Measurements from ENCODE around the gene ATP5F1A.
"Not testable (repeated sequence)": the region's sequence is repeated elsewhere in the genome, so short reads cannot be mapped to it uniquely, and the experiment has no call there.

Gene ATP5F1A

DNA sequence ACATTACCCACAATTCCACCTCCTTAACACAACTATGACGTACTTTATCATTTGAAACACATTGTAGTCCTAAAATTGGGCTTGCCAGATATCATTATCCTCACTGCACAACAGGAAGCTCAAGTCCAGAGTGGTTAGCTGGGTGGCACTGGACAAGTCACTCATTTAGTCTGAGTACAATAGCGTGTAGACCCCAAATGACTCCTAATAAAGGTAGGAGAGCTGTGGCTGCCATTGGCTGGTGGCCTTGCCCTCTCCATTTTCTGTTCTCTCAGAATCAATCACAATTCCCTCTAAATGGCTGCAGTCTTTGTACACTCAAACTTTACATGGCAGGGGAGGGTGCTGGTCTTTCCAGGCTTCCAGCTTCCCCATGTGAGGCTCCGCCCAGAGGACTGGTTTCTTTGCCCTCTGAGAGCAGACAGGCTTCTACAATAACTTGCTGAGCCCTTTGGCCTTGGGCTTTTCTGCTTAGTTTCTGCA, 37.7 kb downstream of the ATP5F1A start:
- Histone ChIP-seq H4K20me1 (no peaks in the 10 kb centered on the region), H3K9me3 (replicated peaks in 1 of 11) (no peaks in the 10 kb centered on the region), H3K4me3 (no peak overlapping the region), H3K9ac (no peak overlapping the region), H3K4me2 (no peak overlapping the region), H3K27me3 (no peaks in the 10 kb centered on the region), H3K27ac (no peak overlapping the region), H3K36me3 (no peaks in the 10 kb centered on the region), H3K4me1 (peaks cover 6 to 11% (median 8%) of the 10 kb centered on the region in 10 experiments)
- no peak for TF ChIP-seq Cebpa-rat (IDR thresholded peaks at IDR 0.05)

DNA sequence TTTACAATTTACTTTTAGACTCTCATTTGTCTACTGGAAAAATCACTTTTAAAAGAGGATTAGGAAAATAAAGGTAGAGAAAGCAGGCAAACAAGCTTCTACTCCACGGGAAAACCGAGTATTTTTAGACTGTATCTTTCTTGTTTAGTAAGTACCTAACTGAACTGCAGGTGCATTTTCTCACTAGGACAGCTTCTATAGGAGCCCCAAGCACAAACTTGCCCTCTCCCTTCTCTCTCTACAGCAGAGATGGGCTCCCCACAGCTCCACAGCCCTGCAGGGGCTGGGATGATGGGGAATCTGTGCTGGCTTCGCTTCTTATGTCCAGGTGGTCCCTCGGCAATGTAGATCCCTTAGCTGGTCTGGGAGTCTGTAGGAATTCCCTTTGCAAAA, 42.3 kb downstream of the ATP5F1A start:
- H3K4me3 ChIP-seq, result no peak overlapping the region
- H3K27me3 ChIP-seq, result no peaks in the 10 kb centered on the region
- no peaks in the 10 kb centered on the region for H4K20me1 ChIP-seq
- H3K9me3 ChIP-seq (replicated peaks in 1 of 11), result no peaks in the 10 kb centered on the region
- H3K4me2 ChIP-seq, result peak overlapping the region; percentile 8 to 71 (median 58); a peak in 19 of 22 replicates
- peaks cover 14 to 25% (median 18%) of the 10 kb centered on the region in 10 experiments for H3K4me1 ChIP-seq
- no peak overlapping the region for H3K27ac ChIP-seq
- no peak overlapping the region for H3K9ac ChIP-seq
- TF ChIP-seq Cebpa-rat (IDR thresholded peaks at IDR 0.05), result no peak
- no peaks in the 10 kb centered on the region for H3K36me3 ChIP-seq

DNA sequence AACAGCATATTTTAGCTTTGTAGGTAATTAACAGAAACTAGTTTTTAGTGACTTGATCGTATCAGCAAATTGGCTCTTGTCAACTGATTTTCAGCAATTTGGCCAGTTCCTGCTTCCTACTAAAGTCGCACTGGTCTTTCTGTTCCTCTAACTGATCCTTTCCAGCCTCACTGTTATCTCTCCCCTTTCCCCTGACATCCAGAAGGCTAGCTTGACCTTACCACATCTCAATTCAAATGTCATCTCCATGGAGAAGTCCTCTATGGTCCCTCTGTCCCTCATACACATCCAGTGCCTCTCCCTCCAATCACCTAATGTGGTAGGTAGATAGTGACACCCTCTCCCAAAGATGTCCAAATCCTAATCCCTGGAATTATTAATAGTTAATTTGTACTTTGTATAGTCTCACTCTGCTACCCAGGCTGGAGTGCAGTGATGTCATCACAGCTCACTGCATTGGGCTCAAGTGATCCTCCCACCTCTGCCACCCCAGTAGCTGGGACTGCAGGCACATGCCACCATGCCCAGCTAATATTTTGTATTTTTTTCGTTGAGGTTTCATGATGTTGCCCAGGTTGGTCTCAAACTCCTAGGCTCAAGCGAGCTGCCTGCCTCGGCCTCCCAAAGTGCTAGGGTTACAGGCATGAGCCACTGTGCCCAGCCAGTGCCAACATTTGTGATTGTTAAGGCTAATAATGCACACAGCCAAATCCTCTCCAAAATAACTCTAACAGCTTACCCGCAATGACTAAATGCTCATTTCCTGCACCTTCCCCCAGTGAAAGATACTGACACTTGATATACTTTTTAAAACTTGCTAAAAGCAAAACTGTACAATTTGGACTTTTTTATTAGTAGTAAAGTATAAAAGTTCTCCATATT, 42.9 kb downstream of the ATP5F1A start:
- H4K20me1 ChIP-seq, result no peaks in the 10 kb centered on the region
- no peak overlapping the region for H3K9ac ChIP-seq
- no peak for TF ChIP-seq Cebpa-rat (IDR thresholded peaks at IDR 0.05)
- no peak overlapping the region for H3K4me3 ChIP-seq
- no peak overlapping the region for H3K27ac ChIP-seq
- H3K4me1 ChIP-seq, result peaks cover 14 to 25% (median 18%) of the 10 kb centered on the region in 10 experiments
- no peaks in the 10 kb centered on the region for H3K36me3 ChIP-seq
- no peaks in the 10 kb centered on the region for H3K9me3 ChIP-seq (replicated peaks in 1 of 11)
- H3K27me3 ChIP-seq, result no peaks in the 10 kb centered on the region
- H3K4me2 ChIP-seq, result peak overlapping the region; percentile 43 to 73 (median 59)

DNA sequence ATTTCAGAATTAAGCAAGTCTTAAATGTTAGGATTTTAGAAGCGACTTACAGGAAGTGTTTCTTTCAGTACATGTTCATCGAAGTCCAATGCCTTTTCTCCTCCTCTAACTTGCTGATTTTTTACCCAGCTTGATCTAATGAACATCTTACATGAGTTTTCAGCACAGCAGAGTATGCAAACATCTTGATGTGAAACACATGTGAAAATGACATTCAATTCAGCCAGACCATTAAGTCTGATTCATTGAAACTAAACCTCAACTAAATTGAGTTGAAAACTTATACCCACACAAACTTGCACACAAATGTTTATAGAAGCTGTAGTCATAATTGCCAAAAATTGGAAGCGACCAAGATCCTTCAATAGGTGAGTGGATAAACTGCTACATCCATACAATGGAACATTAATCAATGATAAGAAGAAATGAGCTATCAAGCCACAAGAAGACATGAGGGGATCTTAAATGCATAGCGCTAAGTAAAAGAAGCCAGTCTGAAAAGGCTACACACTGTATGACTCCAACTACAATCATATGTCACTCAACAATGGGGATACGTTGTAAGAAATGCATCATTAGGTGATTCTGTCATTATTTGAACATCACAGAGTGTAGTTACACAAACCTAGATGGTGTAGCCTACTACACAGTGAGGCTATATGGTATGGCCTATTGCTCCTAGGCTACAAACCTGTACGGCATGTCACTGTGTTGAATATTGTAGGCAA, 44.6 kb downstream of the ATP5F1A start:
- Histone ChIP-seq H4K20me1 (no peaks in the 10 kb centered on the region), H3K4me2 (no peak overlapping the region), H3K27ac (no peak overlapping the region), H3K36me3 (no peaks in the 10 kb centered on the region), H3K27me3 (no peaks in the 10 kb centered on the region), H3K4me3 (no peak overlapping the region), H3K9ac (no peak overlapping the region), H3K4me1 (peaks cover 14 to 25% (median 18%) of the 10 kb centered on the region in 10 experiments), H3K9me3 (replicated peaks in 1 of 11) (no peaks in the 10 kb centered on the region)
- TF ChIP-seq Cebpa-rat (IDR thresholded peaks at IDR 0.05), result no peak

DNA sequence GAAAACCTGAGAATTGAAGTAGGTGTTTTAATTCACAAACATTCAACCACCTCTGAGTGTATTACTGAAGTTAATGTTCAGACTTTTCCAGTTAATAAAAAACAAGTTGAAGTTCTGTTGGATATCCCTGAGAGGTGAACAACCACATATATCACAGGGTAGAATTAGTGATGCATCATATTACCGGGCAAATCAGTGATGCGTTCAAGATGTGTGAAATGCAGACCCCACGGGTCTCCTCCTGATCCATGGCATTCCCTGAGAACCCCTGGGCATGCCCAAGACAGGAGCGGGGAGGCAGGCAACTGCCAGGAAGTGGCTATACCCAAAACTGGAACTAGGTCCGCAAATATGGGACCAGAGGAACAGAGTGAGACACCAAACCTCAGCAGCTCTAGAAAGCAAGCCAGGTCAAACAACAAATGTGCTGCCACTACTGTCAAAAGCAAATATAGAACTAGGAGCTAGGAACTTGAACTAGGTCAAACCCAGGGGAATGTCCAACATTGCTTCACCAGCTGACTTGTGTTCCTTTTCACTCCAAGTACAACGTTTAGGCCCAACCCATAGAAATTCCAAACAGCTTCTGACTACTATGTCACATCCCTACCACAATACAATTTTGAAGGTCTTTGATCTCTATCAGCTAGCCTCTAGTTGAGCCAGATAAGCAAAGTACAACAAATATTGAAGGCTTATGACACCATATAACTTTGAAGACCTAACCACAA, 46.2 kb downstream of the ATP5F1A start:
- no peaks in the 10 kb centered on the region for H3K9me3 ChIP-seq (replicated peaks in 1 of 11)
- peaks cover 14 to 25% (median 18%) of the 10 kb centered on the region in 10 experiments for H3K4me1 ChIP-seq
- peak overlapping the region in 5 of 11 experiments; percentile 13 to 64 (median 23); a peak in 5 of 22 replicates for H3K4me2 ChIP-seq
- H4K20me1 ChIP-seq, result no peaks in the 10 kb centered on the region
- TF ChIP-seq Cebpa-rat (IDR thresholded peaks at IDR 0.05), result no peak
- no peak overlapping the region for H3K4me3 ChIP-seq
- no peak overlapping the region for H3K9ac ChIP-seq
- H3K36me3 ChIP-seq, result no peaks in the 10 kb centered on the region
- H3K27me3 ChIP-seq, result no peaks in the 10 kb centered on the region
- no peak overlapping the region for H3K27ac ChIP-seq

DNA sequence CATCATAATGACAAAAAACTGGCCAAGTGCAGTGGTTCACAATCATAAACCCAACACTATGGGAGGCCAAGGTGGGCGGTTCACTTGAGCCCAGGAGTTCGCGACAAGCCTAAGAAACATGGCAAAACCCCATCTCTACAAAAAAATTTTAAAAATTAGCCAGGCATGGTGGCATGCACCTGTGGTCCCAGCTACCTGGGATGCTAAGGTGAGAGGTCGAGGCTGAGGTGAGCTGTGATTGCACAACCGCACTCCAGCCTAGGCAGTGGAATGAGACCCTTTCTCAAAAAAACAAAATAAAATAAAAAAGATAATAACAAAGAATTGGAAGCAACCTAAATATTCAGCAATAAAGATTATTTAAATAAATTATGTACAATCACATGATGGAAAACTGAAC, 47.8 kb downstream of the ATP5F1A start:
- no peaks in the 10 kb centered on the region for H3K27me3 ChIP-seq
- no peak overlapping the region for H3K4me2 ChIP-seq
- peaks cover 4 to 16% (median 8%) of the 10 kb centered on the region in 10 experiments; a peak in 19 of 20 replicates for H3K4me1 ChIP-seq
- no peaks in the 10 kb centered on the region for H3K9me3 ChIP-seq (replicated peaks in 1 of 11)
- H3K9ac ChIP-seq, result no peak overlapping the region
- no peaks in the 10 kb centered on the region for H3K36me3 ChIP-seq
- TF ChIP-seq Cebpa-rat (IDR thresholded peaks at IDR 0.05), result no peak
- no peaks in the 10 kb centered on the region for H4K20me1 ChIP-seq
- H3K4me3 ChIP-seq, result no peak overlapping the region
- no peak overlapping the region for H3K27ac ChIP-seq

DNA sequence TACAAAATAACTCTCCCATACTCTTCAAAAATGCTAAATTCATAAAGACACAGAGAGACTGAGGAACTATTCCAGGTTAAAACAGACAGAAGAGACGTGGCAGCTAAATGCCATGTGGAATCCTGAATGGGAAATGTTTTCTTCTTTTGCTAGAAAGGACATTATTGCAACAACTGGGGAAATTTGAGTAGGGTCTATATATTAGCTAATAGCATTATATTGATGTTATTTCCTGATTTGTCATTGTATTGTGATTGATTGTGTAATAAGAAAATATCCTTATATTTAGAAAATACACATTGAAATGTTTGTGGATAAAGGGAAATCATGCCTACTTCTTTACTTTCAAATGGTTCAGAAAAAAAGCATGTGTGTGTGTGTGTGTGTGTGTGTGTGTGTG, 49.5 kb downstream of the ATP5F1A start:
- no peaks in the 10 kb centered on the region for H3K27me3 ChIP-seq
- TF ChIP-seq Cebpa-rat (IDR thresholded peaks at IDR 0.05), result no peak
- H3K27ac ChIP-seq, result no peak overlapping the region
- no peaks in the 10 kb centered on the region for H4K20me1 ChIP-seq
- no peak overlapping the region for H3K9ac ChIP-seq
- H3K36me3 ChIP-seq, result no peaks in the 10 kb centered on the region
- no peak overlapping the region for H3K4me2 ChIP-seq
- H3K4me1 ChIP-seq, result peaks cover 0 to 10% (median 3%) of the 10 kb centered on the region in 10 experiments; a peak in 6 of 20 replicates
- H3K4me3 ChIP-seq, result no peak overlapping the region
- peaks cover 0 to 4% (median 0%) of the 10 kb centered on the region in 11 experiments; a peak in 2 of 22 replicates for H3K9me3 ChIP-seq (replicated peaks in 1 of 11)

DNA sequence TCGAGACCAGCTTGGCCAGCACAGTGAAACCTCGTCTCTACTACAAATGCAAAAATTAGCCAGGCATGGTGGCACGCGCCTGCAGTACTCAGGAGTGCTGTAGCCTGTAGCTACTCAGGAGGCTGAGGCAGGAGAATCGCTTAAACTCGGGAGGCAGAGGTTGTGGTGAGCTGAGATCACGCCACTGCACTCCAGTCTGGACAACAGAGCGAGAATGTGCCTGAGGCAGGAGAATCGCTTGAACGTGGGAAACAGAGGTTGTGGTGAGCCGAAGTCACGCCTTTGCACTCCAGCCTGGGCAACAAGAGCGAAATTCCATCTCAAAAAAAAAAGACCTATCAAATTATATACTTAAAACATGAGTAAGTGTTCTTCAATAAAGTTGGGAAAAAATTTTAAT, 50.7 kb downstream of the ATP5F1A start:
- H3K9me3 ChIP-seq (replicated peaks in 1 of 11); H4K20me1 ChIP-seq; H3K4me2 ChIP-seq; H3K27ac ChIP-seq; H3K36me3 ChIP-seq; H3K9ac ChIP-seq; H3K4me3 ChIP-seq; H3K27me3 ChIP-seq: not testable (repeated sequence)
- peaks cover 9 to 20% (median 15%) of the 10 kb centered on the region in 10 experiments for H3K4me1 ChIP-seq

DNA sequence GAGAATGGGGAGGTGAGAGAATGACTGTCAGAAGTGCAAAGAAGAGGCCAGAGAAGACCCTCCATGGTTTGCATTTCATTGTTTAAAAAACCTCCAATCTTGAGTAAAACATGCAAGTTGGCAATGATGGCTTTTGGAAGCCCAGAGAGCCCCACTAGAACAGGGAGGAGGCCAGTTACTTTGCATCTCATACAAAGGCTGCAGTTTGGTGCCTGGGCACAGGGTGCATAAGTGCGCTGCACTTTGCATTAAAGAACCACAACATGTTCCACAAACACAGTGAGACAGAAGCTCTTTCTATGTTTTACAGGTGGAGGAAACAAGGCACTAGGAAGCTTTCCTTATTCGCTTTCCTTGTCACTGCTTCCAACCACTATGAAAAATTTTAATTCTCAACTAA, 51.4 kb downstream of the ATP5F1A start:
- H3K4me1 ChIP-seq, result peaks cover 14 to 20% (median 18%) of the 10 kb centered on the region in 10 experiments
- H3K9ac ChIP-seq, result no peak overlapping the region
- peaks cover 0 to 7% (median 0%) of the 10 kb centered on the region in 11 experiments; a peak in 1 of 22 replicates for H3K27me3 ChIP-seq
- H3K9me3 ChIP-seq (replicated peaks in 1 of 11), result peaks cover 0 to 4% (median 0%) of the 10 kb centered on the region in 11 experiments; a peak in 2 of 22 replicates
- H4K20me1 ChIP-seq, result no peaks in the 10 kb centered on the region; a peak in 1 of 22 replicates
- TF ChIP-seq Cebpa-rat (IDR thresholded peaks at IDR 0.05), result no peak
- H3K27ac ChIP-seq, result no peak overlapping the region
- H3K4me2 ChIP-seq, result no peak overlapping the region
- H3K4me3 ChIP-seq, result no peak overlapping the region
- H3K36me3 ChIP-seq, result no peaks in the 10 kb centered on the region

All from BLaER1 treated with 17β-estradiol and CSF1 and Interleukin-3, amounts not matched to agents 10 nM and 100 nM (cell line).